IgD-negative memory B cell (primary cell): ENCODE results near the gene PPP1R15B. TPM values are rescaled to one million over a fixed set of nuclear protein-coding genes. Genes with fewer than 3 reads are reported as not detected.

Experiments
- H3K27ac Mint-ChIP-seq, 3 donors: one replicate each; pipeline ENCODE4 v1.8.0; 2020 to 2022; ENCODE audit warnings: mild to moderate bottlenecking in 3 of 3, mixed read lengths in 3 of 3, moderate library complexity in 1 of 3
- H3K27me3 Mint-ChIP-seq: one replicate; pipeline ENCODE4 v1.8.0; 2021; ENCODE audit warnings: mixed read lengths
- H3K36me3 Mint-ChIP-seq: one replicate; pipeline ENCODE4 v1.8.0; 2020; ENCODE audit warnings: mild to moderate bottlenecking, mixed read lengths
- H3K4me1 Mint-ChIP-seq, 3 donors: one replicate each; pipeline ENCODE4 v1.8.0; 2020 to 2022; ENCODE audit warnings: mixed read lengths in 3 of 3, mild to moderate bottlenecking in 1 of 3
- H3K4me3 Mint-ChIP-seq, 4 donors: one replicate each; pipeline ENCODE4 v1.8.0; 2020 to 2022; ENCODE audit warnings: mild to moderate bottlenecking in 4 of 4, mixed read lengths in 4 of 4, moderate library complexity in 3 of 4
- H3K9me3 Mint-ChIP-seq, 3 donors: one replicate each; pipeline ENCODE4 v1.8.0; 2020 to 2021; ENCODE audit warnings: mixed read lengths in 3 of 3, mild to moderate bottlenecking in 1 of 3
- polyA plus RNA-seq: library from polyadenylated mRNA; unstranded; fragments of 300-500 nt; fragmentation: Illumina TruSeq; gene quantifications from one replicate; pipeline ENCODE4 v1.2.3, GENCODE V29; 2021

Gene PPP1R15B
- polyA plus RNA-seq, 1 donor from 2014 or later = 24.4 TPM

- Mint-ChIP-seq H3K27ac (peak overlapping the region; percentile 42 to 85 (median 73)), H3K4me1 (peaks cover 23 to 26% (median 24%) of the 10 kb centered on the region in 3 donors), H3K4me3 (no peak overlapping the region), H3K27me3 (no peaks in the 10 kb centered on the region), H3K9me3 (no peaks in the 10 kb centered on the region), H3K36me3 (peaks cover 3% of the 10 kb centered on the region)
These were observed 8.7 kb upstream of the PPP1R15B start for GRCh38 chr1:204420039-204421004.

GRCh38 chr1:204419064-204419403 is 7.4 kb upstream of the PPP1R15B start:
- Mint-ChIP-seq H3K4me1 (peaks cover 28% of the 10 kb centered on the region in 3 donors), H3K27me3 (no peaks in the 10 kb centered on the region), H3K4me3 (no peak overlapping the region), H3K9me3 (no peaks in the 10 kb centered on the region), H3K36me3 (peaks cover 3% of the 10 kb centered on the region), H3K27ac (peak overlapping the region in 2 of 3 donors; percentile 10 to 54)

GRCh38 chr1:204418174-204419063 is 6.8 kb upstream of the PPP1R15B start:
- Mint-ChIP-seq H3K27ac (peak overlapping the region; percentile 7 to 51 (median 43)), H3K36me3 (peaks cover 3% of the 10 kb centered on the region), H3K4me1 (peaks cover 28 to 29% (median 28%) of the 10 kb centered on the region in 3 donors), H3K9me3 (no peaks in the 10 kb centered on the region), H3K4me3 (peak overlapping the region in 2 of 4 donors; percentile 13 to 76), H3K27me3 (no peaks in the 10 kb centered on the region)

DNA sequence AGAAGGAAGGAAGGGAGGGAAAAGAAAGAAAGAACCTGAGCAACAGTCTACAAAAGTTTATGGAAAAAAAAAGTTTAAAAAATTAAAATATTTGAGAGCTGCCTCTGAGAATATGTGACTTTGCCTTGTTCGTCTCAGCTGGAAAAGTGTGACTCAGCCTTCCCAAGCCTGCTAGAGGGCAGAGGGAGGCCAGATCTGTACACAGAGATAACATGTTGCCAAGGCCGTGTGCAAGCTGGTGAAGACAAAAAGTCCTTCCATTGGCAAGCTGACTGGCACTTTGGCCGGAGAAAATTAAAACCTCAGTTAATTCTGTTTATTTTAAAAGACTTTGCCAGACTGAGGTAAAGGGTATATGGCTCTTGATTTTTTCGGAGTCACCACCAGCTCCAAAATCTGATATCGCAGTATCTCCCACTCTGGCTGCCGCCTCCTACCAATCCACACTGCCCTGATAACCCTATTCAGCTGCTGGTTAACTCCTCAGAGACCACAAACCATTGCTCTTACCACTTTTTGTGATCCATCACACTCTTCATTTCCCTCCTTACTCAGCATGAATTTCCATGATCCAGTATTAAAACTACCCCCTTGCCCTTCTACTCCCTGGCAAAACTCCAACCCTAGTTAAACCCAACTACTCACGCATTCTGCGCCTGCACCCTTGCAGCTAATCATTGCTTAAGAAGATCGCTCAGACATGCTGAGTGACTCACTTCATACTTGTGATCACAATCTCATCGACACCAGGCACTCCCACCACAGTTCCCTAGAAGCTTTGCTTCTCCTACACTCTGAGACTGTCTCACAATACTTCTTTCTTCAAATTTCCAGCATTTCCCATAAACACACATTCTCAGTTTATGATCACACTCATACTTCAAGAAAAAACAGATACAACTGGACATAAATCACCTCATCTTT is 5.7 kb upstream of the PPP1R15B start:
- H3K27ac Mint-ChIP-seq = peak overlapping the region in 2 of 3 donors; percentile 7 to 72
- peaks cover 31 to 34% (median 32%) of the 10 kb centered on the region in 3 donors for H3K4me1 Mint-ChIP-seq
- peaks cover 3% of the 10 kb centered on the region for H3K36me3 Mint-ChIP-seq
- no peaks in the 10 kb centered on the region for H3K9me3 Mint-ChIP-seq
- no peaks in the 10 kb centered on the region for H3K27me3 Mint-ChIP-seq
- peak overlapping the region in 1 of 4 donors; percentile 13 for H3K4me3 Mint-ChIP-seq

DNA sequence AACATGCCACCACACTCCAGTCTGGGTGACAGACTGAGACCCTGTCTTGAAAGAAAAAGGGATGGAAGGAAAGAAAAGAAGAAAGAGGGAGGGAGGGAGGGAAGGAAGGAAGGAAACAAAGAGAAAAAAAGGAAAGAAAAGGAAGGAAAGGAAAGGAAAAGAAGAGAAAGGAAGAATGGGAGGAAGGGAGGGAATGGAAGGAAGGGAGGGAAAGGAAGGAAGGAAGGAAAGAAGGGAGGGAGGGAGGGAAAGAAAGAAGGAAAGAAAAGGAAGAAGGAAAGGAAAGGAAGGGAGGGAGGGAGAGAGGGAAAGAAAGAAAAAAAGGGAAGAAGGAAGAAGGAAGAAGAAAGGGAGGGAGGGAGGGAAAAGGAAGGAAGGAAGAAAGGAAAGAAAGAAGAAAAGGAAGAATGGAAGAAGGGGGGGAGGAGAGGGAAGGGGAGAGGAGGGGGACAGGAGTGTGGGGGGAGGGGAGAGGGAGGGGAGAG is 5.0 kb upstream of the PPP1R15B start:
- Mint-ChIP-seq H3K27ac (peak overlapping the region in 1 of 3 donors; percentile 91), H3K9me3 (no peaks in the 10 kb centered on the region), H3K36me3 (peaks cover 3% of the 10 kb centered on the region), H3K27me3 (no peaks in the 10 kb centered on the region), H3K4me3 (no peak overlapping the region), H3K4me1 (peaks cover 34 to 40% (median 35%) of the 10 kb centered on the region in 3 donors)

DNA sequence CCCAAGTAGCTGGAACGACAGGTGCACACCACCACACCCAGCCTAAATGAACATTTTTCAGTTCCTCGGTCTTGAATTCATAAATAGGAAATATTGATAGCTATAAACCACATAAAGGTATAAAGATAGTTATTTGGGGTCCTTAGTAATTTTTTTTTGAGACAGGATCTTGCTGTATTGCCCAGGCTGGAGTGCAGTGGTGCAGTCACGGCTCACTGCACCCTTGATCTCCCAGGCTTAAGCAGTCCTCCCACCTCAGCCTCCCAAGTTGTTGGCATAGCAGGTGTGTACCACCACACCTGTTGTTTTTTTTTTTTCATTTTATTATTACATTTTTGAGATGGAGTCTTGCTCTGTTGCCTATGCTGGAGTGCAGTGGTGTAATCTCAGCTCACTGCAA is 3.7 kb upstream of the PPP1R15B start:
- no peak overlapping the region for H3K27ac Mint-ChIP-seq
- H3K9me3 Mint-ChIP-seq = no peaks in the 10 kb centered on the region
- peaks cover 32 to 36% (median 35%) of the 10 kb centered on the region in 3 donors for H3K4me1 Mint-ChIP-seq
- peaks cover 1% of the 10 kb centered on the region for H3K36me3 Mint-ChIP-seq
- H3K4me3 Mint-ChIP-seq = no peak overlapping the region
- no peaks in the 10 kb centered on the region for H3K27me3 Mint-ChIP-seq

DNA sequence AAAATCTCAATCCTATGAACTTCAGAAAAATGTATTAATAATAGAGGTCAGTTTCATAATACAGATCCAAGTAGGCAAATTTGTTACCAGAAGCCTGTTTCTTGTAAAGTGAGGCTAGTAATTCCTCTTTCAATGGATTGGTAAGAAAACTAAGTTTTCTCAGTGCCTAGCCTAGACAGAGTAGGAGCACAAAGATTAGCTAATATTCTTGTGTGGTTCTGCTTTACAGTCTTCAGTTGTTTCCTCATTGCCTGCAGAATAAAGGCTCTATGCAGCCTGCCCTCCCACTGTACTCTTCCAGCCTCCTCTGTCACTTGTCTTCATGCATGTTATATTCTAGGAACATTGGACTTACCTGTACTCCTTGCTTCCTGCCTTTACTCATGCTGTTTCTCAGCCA is 2.4 kb upstream of the PPP1R15B start:
- no peaks in the 10 kb centered on the region for H3K9me3 Mint-ChIP-seq
- H3K4me1 Mint-ChIP-seq = peaks cover 26 to 32% (median 29%) of the 10 kb centered on the region in 3 donors
- H3K27ac Mint-ChIP-seq = peak overlapping the region in 2 of 3 donors; percentile 94 to 99
- no peaks in the 10 kb centered on the region for H3K27me3 Mint-ChIP-seq
- H3K36me3 Mint-ChIP-seq = peaks cover 6% of the 10 kb centered on the region
- H3K4me3 Mint-ChIP-seq = peak overlapping the region in 1 of 4 donors; percentile 67

GRCh38 chr1:204413170-204413535 is 1.5 kb upstream of the PPP1R15B start:
- Mint-ChIP-seq H3K36me3 (peaks cover 6% of the 10 kb centered on the region), H3K27ac (peak overlapping the region; percentile 94 to 100 (median 99)), H3K9me3 (no peaks in the 10 kb centered on the region), H3K4me1 (peaks cover 19 to 30% (median 26%) of the 10 kb centered on the region in 3 donors), H3K27me3 (no peaks in the 10 kb centered on the region), H3K4me3 (peak overlapping the region; percentile 72 to 84 (median 78))

- Mint-ChIP-seq H3K4me3 (peak overlapping the region; percentile 98 to 100 (median 99)), H3K27ac (peak overlapping the region; percentile 98 to 100 (median 99)), H3K4me1 (peaks cover 17 to 36% (median 21%) of the 10 kb centered on the region in 3 donors), H3K36me3 (peaks cover 6% of the 10 kb centered on the region), H3K27me3 (no peaks in the 10 kb centered on the region), H3K9me3 (no peaks in the 10 kb centered on the region)
These were observed 748 bp downstream of the PPP1R15B start for GRCh38 chr1:204410688-204411450.

DNA sequence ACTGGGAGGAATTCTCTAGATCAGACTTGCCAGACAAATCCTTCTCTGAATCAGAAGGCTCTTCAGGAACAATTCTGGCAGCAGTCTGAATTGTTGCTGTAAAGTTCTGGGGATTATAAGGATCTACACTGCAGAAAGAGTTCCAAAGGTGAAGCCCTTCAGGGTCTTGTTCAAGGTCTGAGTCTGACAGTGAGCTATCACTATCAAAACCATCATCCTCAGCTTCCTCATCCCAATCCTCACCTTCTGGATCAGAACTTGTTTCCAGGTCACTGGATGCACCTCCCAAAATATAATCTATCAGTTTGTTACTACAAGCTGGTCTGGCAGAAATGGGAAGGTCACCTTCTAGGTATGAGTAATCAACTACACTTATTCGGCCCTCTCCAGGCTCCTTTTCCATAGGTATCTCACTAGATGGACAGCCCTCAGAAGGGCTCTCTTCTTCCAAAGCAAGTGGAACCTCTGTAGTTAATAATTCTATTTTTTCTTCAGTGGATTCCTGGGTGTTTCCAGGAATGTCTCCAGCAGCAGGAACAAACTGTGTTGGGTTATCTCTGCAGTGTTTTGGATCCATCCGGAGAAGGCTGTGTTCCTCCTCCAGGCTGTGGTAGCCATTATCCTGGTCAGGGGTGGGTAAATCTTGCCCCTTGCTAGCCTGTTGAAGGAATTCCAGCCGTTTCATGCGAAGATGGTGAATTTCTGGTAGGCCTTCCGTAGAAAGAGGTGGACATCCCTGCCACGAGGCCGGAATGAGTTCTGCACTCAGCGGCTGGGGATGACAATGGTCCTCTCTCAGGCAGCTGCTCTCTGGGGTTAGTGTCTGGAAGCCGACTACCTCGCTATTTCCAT is 1.6 kb downstream of the PPP1R15B start:
- Mint-ChIP-seq H3K27me3 (no peaks in the 10 kb centered on the region), H3K36me3 (peaks cover 6% of the 10 kb centered on the region), H3K27ac (peak overlapping the region; percentile 98 to 100 (median 99)), H3K4me1 (peaks cover 21 to 36% (median 23%) of the 10 kb centered on the region in 3 donors), H3K9me3 (no peaks in the 10 kb centered on the region), H3K4me3 (peak overlapping the region; percentile 98 to 100 (median 99))

GRCh38 chr1:204409123-204409522 is 2.5 kb downstream of the PPP1R15B start:
- Mint-ChIP-seq H3K27me3 (no peaks in the 10 kb centered on the region), H3K27ac (peak overlapping the region; percentile 76 to 99 (median 98)), H3K36me3 (peaks cover 6% of the 10 kb centered on the region), H3K9me3 (no peaks in the 10 kb centered on the region), H3K4me3 (peak overlapping the region; percentile 98 to 100 (median 99)), H3K4me1 (peaks cover 22 to 32% (median 24%) of the 10 kb centered on the region in 3 donors)

GRCh38 chr1:204408602-204409001 is 3.0 kb downstream of the PPP1R15B start:
- H3K4me3 Mint-ChIP-seq = peak overlapping the region; percentile 98 to 100 (median 99)
- H3K27me3 Mint-ChIP-seq = no peaks in the 10 kb centered on the region
- peaks cover 22 to 35% (median 25%) of the 10 kb centered on the region in 3 donors for H3K4me1 Mint-ChIP-seq
- H3K36me3 Mint-ChIP-seq = peaks cover 6% of the 10 kb centered on the region
- no peaks in the 10 kb centered on the region for H3K9me3 Mint-ChIP-seq
- peak overlapping the region; percentile 83 to 99 (median 98) for H3K27ac Mint-ChIP-seq
